H1 (cell line): ENCODE measurements around the gene LMX1A. TPM values are rescaled to one million over a fixed set of nuclear protein-coding genes. Genes with fewer than 3 reads are reported as not detected.

Experiments
- CTCF ChIA-PET: fragments of 300-600 bp; sonication (Branson Sonifier 250); formaldehyde crosslinking; loops from one replicate; lab custom pipeline; 2021; ENCODE audit not compliant: partially characterized antibody; lab: Charles Lee
- POLR2A ChIA-PET: fragments of 300-600 bp; sonication (Branson Sonifier 250); formaldehyde crosslinking; loops from one replicate; lab custom pipeline; 2021; ENCODE audit warnings: inconsistent platforms; ENCODE audit not compliant: partially characterized antibody; lab: Charles Lee
- DNase-seq, 2 experiments: peaks; one replicate each; pipeline versions ENCODE4 v3.0.0 to v3.0.0-alpha.2; 2010 to 2022; ENCODE audit warnings: low spot score in 2 of 2, low read depth in 1 of 2, mixed read lengths in 1 of 2
- FAIRE-seq: peaks from 2 replicates; lab custom pipeline; 2011; peaks lifted over from hg19 to GRCh38; lab: Jason Lieb, UNC
- H2AFZ ChIP-seq: 2 replicates; pipeline ENCODE4 v1.8.1; 2012; ENCODE audit warnings: low read length, inconsistent platforms
- H2AK5ac ChIP-seq: 2 replicates; pipeline ENCODE4 v1.6.1; 2013; ENCODE audit warnings: low read depth, low read length
- H2BK120ac ChIP-seq: replicated peaks from 2 replicates; pipeline ENCODE3; 2013; ENCODE audit warnings: low read depth, low read length, inconsistent platforms
- H2BK12ac ChIP-seq: 2 replicates; pipeline ENCODE4 v1.6.1; 2013; ENCODE audit warnings: low read depth, low read length
- H2BK15ac ChIP-seq: 2 replicates; pipeline ENCODE4 v1.6.1; 2013; ENCODE audit warnings: low read length
- H2BK20ac ChIP-seq: 2 replicates; pipeline ENCODE4 v1.6.1; 2013; ENCODE audit warnings: low read length
- H2BK5ac ChIP-seq: 2 replicates; pipeline ENCODE4 v1.6.1; 2013; ENCODE audit warnings: low read depth, low read length
- H3K14ac ChIP-seq: 2 replicates; pipeline ENCODE4 v1.6.1; 2013; ENCODE audit warnings: inconsistent platforms; ENCODE audit not compliant: insufficient read length
- H3K18ac ChIP-seq: 2 replicates; pipeline ENCODE4 v1.6.1; 2013; ENCODE audit warnings: low read length; ENCODE audit errors: extremely low read depth
- H3K23ac ChIP-seq: 2 replicates; pipeline ENCODE4 v1.6.1; 2013; ENCODE audit warnings: inconsistent platforms; ENCODE audit not compliant: insufficient read length
- H3K23me2 ChIP-seq: 2 replicates; pipeline ENCODE4 v1.6.1; 2013; ENCODE audit warnings: low read depth, low read length
- H3K27ac ChIP-seq: 2 replicates; pipeline ENCODE4 v1.6.1; 2011; ENCODE audit warnings: low read depth, low read length, inconsistent platforms
- H3K27me3 ChIP-seq, 4 experiments: replicated peaks in 1 of 4; 1 replicate in 1 of 4; 2 replicates in 3 of 4; pipeline versions ENCODE4 v1.6.1 to v1.8.1; 2011 to 2013; ENCODE audit warnings: low read length in 3 of 4, mild to moderate bottlenecking in 3 of 4, inconsistent platforms in 2 of 4, mixed read lengths in 2 of 4, moderate library complexity in 1 of 4; ENCODE audit not compliant: control insufficient read depth in 3 of 4, insufficient read depth in 3 of 4; ENCODE audit errors: extremely low read depth in 1 of 4
- H3K36me3 ChIP-seq, 4 experiments: 2 replicates each; pipeline versions ENCODE4 v1.6.1 to v1.8.1; 2011 to 2013; ENCODE audit warnings: mild to moderate bottlenecking in 4 of 4, low read length in 3 of 4, moderate library complexity in 2 of 4, control low read depth in 1 of 4, inconsistent platforms in 1 of 4; ENCODE audit not compliant: insufficient read depth in 4 of 4, control insufficient read depth in 2 of 4
- H3K4ac ChIP-seq: replicated peaks from 2 replicates; pipeline ENCODE3; 2013; ENCODE audit warnings: low read length, low read depth, mixed read lengths, inconsistent platforms; ENCODE audit not compliant: insufficient read length
- H3K4me1 ChIP-seq, 4 experiments: replicated peaks in 1 of 4; 1 replicate in 1 of 4; 2 replicates in 3 of 4; pipeline versions ENCODE4 v1.6.1 to v1.8.1; 2011 to 2013; ENCODE audit warnings: low read length in 3 of 4, inconsistent platforms in 2 of 4, mixed read lengths in 1 of 4; ENCODE audit not compliant: insufficient read depth in 4 of 4, control insufficient read depth in 3 of 4
- H3K4me2 ChIP-seq, 2 experiments: 2 replicates each; pipeline versions ENCODE4 v1.6.1 to v1.8.1; 2011 to 2013; ENCODE audit warnings: low read depth in 2 of 2, low read length in 2 of 2, control low read depth in 1 of 2, inconsistent platforms in 1 of 2, mild to moderate bottlenecking in 1 of 2; ENCODE audit not compliant: insufficient read depth in 1 of 2
- H3K4me3 ChIP-seq, 4 experiments: fragments of 200-600, 300-600 bp in 1 of 4; sonication (generic), shearing (Covaris generic), sonication (Bioruptor Twin) in 1 of 4; 2 replicates each; pipeline versions ENCODE4 v1.5.1 to v1.8.1; 2011 to 2016; ENCODE audit warnings: low read length in 4 of 4, low read depth in 3 of 4, control low read depth in 2 of 4, inconsistent platforms in 2 of 4, mild to moderate bottlenecking in 2 of 4, mixed read lengths in 1 of 4, moderate library complexity in 1 of 4; ENCODE audit not compliant: insufficient read depth in 2 of 4; ENCODE audit errors: extremely low read depth in 1 of 4
- H3K56ac ChIP-seq: replicated peaks from 2 replicates; pipeline ENCODE3; 2013; ENCODE audit warnings: low read depth, mild to moderate bottlenecking, mixed read lengths, low read length, inconsistent platforms; ENCODE audit not compliant: insufficient read length
- H3K79me1 ChIP-seq: 2 replicates; pipeline ENCODE4 v1.6.1; 2013; ENCODE audit warnings: low read depth, low read length, control low read depth
- H3K79me2 ChIP-seq, 2 experiments: 2 replicates each; pipeline versions ENCODE4 v1.6.1 to v1.8.1; 2012 to 2013; ENCODE audit warnings: low read length in 2 of 2, mild to moderate bottlenecking in 2 of 2, inconsistent platforms in 1 of 2; ENCODE audit not compliant: insufficient read depth in 2 of 2, control insufficient read depth in 1 of 2
- H3K9ac ChIP-seq, 4 experiments: replicated peaks in 1 of 4; 1 replicate in 1 of 4; 2 replicates in 3 of 4; pipeline versions ENCODE4 v1.6.1 to v1.8.1; 2011 to 2013; ENCODE audit warnings: low read depth in 3 of 4, low read length in 3 of 4, control low read depth in 2 of 4, mild to moderate bottlenecking in 2 of 4, moderate library complexity in 2 of 4, inconsistent platforms in 1 of 4; ENCODE audit errors: extremely low read depth in 1 of 4
- H3K9me3 ChIP-seq, 2 experiments: 2 replicates each; pipeline versions ENCODE4 v1.6.1 to v1.8.1; 2012 to 2013; ENCODE audit warnings: mild to moderate bottlenecking in 2 of 2, moderate library complexity in 2 of 2, control low read depth in 1 of 2, inconsistent platforms in 1 of 2, low read depth in 1 of 2, low read length in 1 of 2, mixed read lengths in 1 of 2; ENCODE audit not compliant: insufficient read depth in 2 of 2
- H4K20me1 ChIP-seq, 2 experiments: replicated peaks in 1 of 2; 2 replicates each; pipeline versions ENCODE3 to v1.8.1; 2011 to 2013; ENCODE audit warnings: inconsistent platforms in 2 of 2, low read length in 2 of 2, mild to moderate bottlenecking in 1 of 2; ENCODE audit not compliant: insufficient read depth in 2 of 2, control insufficient read depth in 1 of 2
- H4K5ac ChIP-seq: 2 replicates; pipeline ENCODE4 v1.6.1; 2013; ENCODE audit warnings: low read length, low read depth, mixed read lengths, inconsistent platforms; ENCODE audit not compliant: insufficient read length
- H4K8ac ChIP-seq: 2 replicates; pipeline ENCODE4 v1.8.0; 2013; ENCODE audit warnings: mild to moderate bottlenecking, moderate library complexity, low read length, inconsistent platforms; ENCODE audit not compliant: insufficient read depth; ENCODE audit errors: extremely low read depth
- H4K91ac ChIP-seq: replicated peaks from 2 replicates; pipeline ENCODE3; 2013; ENCODE audit warnings: low read length, mixed read lengths, inconsistent platforms; ENCODE audit not compliant: insufficient read length
- ASH2L ChIP-seq: fragments of 200-600, 300-600 bp; sonication (generic); IDR thresholded peaks from one replicate; pipeline ENCODE4 v1.7.1; 2017; ENCODE audit warnings: low read length
- GABPA ChIP-seq: IDR thresholded peaks from 2 replicates; pipeline ENCODE4 v1.6.1; 2011; ENCODE audit warnings: mild to moderate bottlenecking, low read length, moderate library complexity, borderline replicate concordance; ENCODE audit not compliant: insufficient read depth
- HDAC6 ChIP-seq: IDR thresholded peaks from one replicate; pipeline ENCODE4 v1.7.1; 2012; ENCODE audit warnings: low read depth, mild to moderate bottlenecking, inconsistent platforms, low read length, moderate library complexity
- JUN ChIP-seq: IDR thresholded peaks from 2 replicates; pipeline ENCODE4 v1.6.1; 2011; ENCODE audit warnings: low read depth, mild to moderate bottlenecking, improper control_type of control experiment, low read length
- JUND ChIP-seq: IDR thresholded peaks from 2 replicates; pipeline ENCODE4 v1.6.1; 2011; ENCODE audit warnings: mild to moderate bottlenecking, improper control_type of control experiment, low read length
- RFX5 ChIP-seq: IDR thresholded peaks from 2 replicates; pipeline ENCODE4 v1.6.1; 2011; ENCODE audit warnings: low read depth, low read length, improper control_type of control experiment, borderline replicate concordance
- SP2 ChIP-seq: IDR thresholded peaks from 2 replicates; pipeline ENCODE4 v1.6.1; 2012; ENCODE audit warnings: mild to moderate bottlenecking, low read length, inconsistent platforms
- SRF ChIP-seq: IDR thresholded peaks from 2 replicates; pipeline ENCODE4 v1.6.1; 2011; ENCODE audit warnings: mild to moderate bottlenecking, low read depth, low read length, moderate library complexity
- TAF1 ChIP-seq: IDR thresholded peaks from 2 replicates; pipeline ENCODE4 v1.6.1; 2011; ENCODE audit warnings: mild to moderate bottlenecking, low read depth, low read length
- TCF12 ChIP-seq: IDR thresholded peaks from 2 replicates; pipeline ENCODE4 v1.6.1; 2011; ENCODE audit warnings: low read depth, mild to moderate bottlenecking, low read length
- WGBS, 2 experiments: shearing (Covaris generic) in 1 of 2; methylation state at CpG; one replicate each; pipeline versions ENCODE4 v1.1.6 to v1.1.7; 2013 to 2015; ENCODE audit warnings: low lambda C conversion rate in 2 of 2, mixed read lengths in 2 of 2, inconsistent platforms in 1 of 2, low coverage in 1 of 2, missing lambda C conversion rate in 1 of 2; ENCODE audit not compliant: insufficient replicate concordance in 2 of 2, insufficient coverage in 1 of 2, insufficient read length in 1 of 2; ENCODE audit errors: extremely low coverage in 1 of 2, missing lambda C conversion rate in 1 of 2; 5-methylcytosine and 5-hydroxymethylcytosine counted together
- polyA plus RNA-seq, 7 experiments: library from polyadenylated mRNA; depleted of rRNA in 3 of 7; stranded (reverse) in 5 of 7; unstranded in 2 of 7; fragments of >200 nt in 5 of 7; fragments of 200-250 nt in 2 of 7; gene quantifications; 1 replicate in 5 of 7; 2 replicates in 1 of 7; 4 replicates in 1 of 7; pipeline versions ENCODE4 v1.2.1 to v1.2.3, GENCODE V29; 2011 to 2013; ENCODE audit warnings: missing spikeins in 2 of 7, mixed read lengths in 2 of 7
- total RNA-seq: library from RNA; stranded (reverse); fragmentation: NEBNext Ultra II Directional; extraction: Animal tissue kit (Norgen Biotek cat#: 25700); gene quantifications from 2 replicates; pipeline ENCODE4 v1.2.1, GENCODE V29; 2021
- TF ChIP-seq, protein P1 (sequence below), 3 experiments: IDR thresholded peaks; 1 replicate in 2 of 3; 2 replicates in 1 of 3; pipeline versions ENCODE4 v1.5.1 to v1.6.1; 2011; ENCODE audit warnings: low read length in 3 of 3, mild to moderate bottlenecking in 3 of 3, inconsistent platforms in 2 of 3, low read depth in 1 of 3, moderate library complexity in 1 of 3; ENCODE audit not compliant: insufficient read depth in 1 of 3; ENCODE audit errors: control extremely low read depth in 1 of 3

LMX1A gene
- total and polyA plus RNA-seq, 2 of the 8 experiments (the other 6 are each of a cell fraction or from before 2014, with no cell fraction given): not detected

GRCh38 chr1:165254896-165255625 lies 101.5 kb downstream of the LMX1A start:
- CTCF ChIA-PET: interaction anchor here (0.6 to 7.9 kb wide), 8 partner anchors 11 to 138 kb away, joined by 3 to 70 read pairs (median 4); no protein-coding TSS in a partner anchor
- TF ChIP-seq GABPA (no peak), JUND (no peak), TCF12 (no peak), ASH2L (no peak), JUN (no peak), SRF (no peak), RFX5 (no peak), HDAC6 (no peak), SP2 (no peak), TAF1 (no peak)
- TF ChIP-seq, protein P1, sequence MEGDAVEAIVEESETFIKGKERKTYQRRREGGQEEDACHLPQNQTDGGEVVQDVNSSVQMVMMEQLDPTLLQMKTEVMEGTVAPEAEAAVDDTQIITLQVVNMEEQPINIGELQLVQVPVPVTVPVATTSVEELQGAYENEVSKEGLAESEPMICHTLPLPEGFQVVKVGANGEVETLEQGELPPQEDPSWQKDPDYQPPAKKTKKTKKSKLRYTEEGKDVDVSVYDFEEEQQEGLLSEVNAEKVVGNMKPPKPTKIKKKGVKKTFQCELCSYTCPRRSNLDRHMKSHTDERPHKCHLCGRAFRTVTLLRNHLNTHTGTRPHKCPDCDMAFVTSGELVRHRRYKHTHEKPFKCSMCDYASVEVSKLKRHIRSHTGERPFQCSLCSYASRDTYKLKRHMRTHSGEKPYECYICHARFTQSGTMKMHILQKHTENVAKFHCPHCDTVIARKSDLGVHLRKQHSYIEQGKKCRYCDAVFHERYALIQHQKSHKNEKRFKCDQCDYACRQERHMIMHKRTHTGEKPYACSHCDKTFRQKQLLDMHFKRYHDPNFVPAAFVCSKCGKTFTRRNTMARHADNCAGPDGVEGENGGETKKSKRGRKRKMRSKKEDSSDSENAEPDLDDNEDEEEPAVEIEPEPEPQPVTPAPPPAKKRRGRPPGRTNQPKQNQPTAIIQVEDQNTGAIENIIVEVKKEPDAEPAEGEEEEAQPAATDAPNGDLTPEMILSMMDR (IDR thresholded peaks at IDR 0.05; ENCODE audit: control extremely low read depth in 1 of 3, insufficient read depth in 1 of 3, low read depth in 1 of 3, low read length in 3 of 3): no peak

More at GRCh38 chr1:165254896-165255625, 101.5 kb downstream of the LMX1A start:
- Histone ChIP-seq H2BK20ac (no peak overlapping the region), H3K18ac (no peak overlapping the region), H3K23me2 (no peaks in the 10 kb centered on the region), H3K9me3 (no peaks in the 10 kb centered on the region; a peak in 1 of 4 replicates), H4K91ac (no peak overlapping the region), H3K79me2 (no peaks in the 10 kb centered on the region), H2BK5ac (no peak overlapping the region), H4K5ac (no peak overlapping the region), H3K56ac (no peak overlapping the region), H3K4me3 (no peak overlapping the region), H3K4me1 (peaks cover 0 to 5% (median 1%) of the 10 kb centered on the region in 4 experiments; a peak in 3 of 7 replicates), H3K79me1 (no peaks in the 10 kb centered on the region), H3K4me2 (no peak overlapping the region), H3K9ac (no peak overlapping the region), H2AK5ac (no peak overlapping the region), H4K8ac (no peak overlapping the region), H3K4ac (no peak overlapping the region), H2BK120ac (no peak overlapping the region), H3K14ac (no peak overlapping the region), H2AFZ (no peak overlapping the region), H3K27me3 (peaks cover 0 to 3% (median 1%) of the 10 kb centered on the region in 4 experiments; a peak in 4 of 7 replicates), H3K27ac (no peak overlapping the region), H4K20me1 (no peaks in the 10 kb centered on the region), H2BK12ac (no peak overlapping the region), H3K23ac (no peak overlapping the region), H3K36me3 (no peaks in the 10 kb centered on the region), H2BK15ac (no peak overlapping the region)
- FAIRE-seq (no peak), DNase-seq (no peak)
- POLR2A ChIA-PET: no interaction called here
- WGBS, 2 experiments: 86% methylated on average over 3 of the region's 3 CpGs; no CpG with 5 or more reads in 1 of the 2 experiments
